HG02938 (cell line): ENCODE data around the gene FAM163B.

Experiments used
- ATAC-seq: cut with Tn5 transposase; IDR thresholded peaks from one replicate; pipeline ENCODE4 v1.9.1; 2021; ENCODE audit warnings: mild to moderate bottlenecking, moderate library complexity; ENCODE audit not compliant: unreplicated experiment

The FAM163B gene

GRCh38 chr9:133553123-133553522 is 56.1 kb downstream of the FAM163B start:
- ATAC-seq, result no peak

- ATAC-seq, result no peak
These were observed 57.0 kb downstream of the FAM163B start for GRCh38 chr9:133552236-133552635.

- ATAC-seq, result no peak
These were observed 57.7 kb downstream of the FAM163B start for GRCh38 chr9:133551446-133551845.

GRCh38 chr9:133547116-133547515 is 62.1 kb downstream of the FAM163B start:
- ATAC-seq, result no peak

- no peak for ATAC-seq
These were observed 62.9 kb downstream of the FAM163B start for GRCh38 chr9:133546287-133546680.

- ATAC-seq, result no peak
These were observed 63.5 kb downstream of the FAM163B start for GRCh38 chr9:133545494-133546286.

- no peak for ATAC-seq
These were observed 65.3 kb downstream of the FAM163B start for GRCh38 chr9:133543772-133544467.

GRCh38 chr9:133542002-133542401 is 67.2 kb downstream of the FAM163B start:
- no peak for ATAC-seq

GRCh38 chr9:133540698-133541025 is 68.5 kb downstream of the FAM163B start:
- no peak for ATAC-seq

- no peak for ATAC-seq
These were observed 69.0 kb downstream of the FAM163B start for GRCh38 chr9:133539991-133540697.

GRCh38 chr9:133538851-133539833 is 70.0 kb downstream of the FAM163B start:
- no peak for ATAC-seq

- no peak for ATAC-seq
These were observed 71.0 kb downstream of the FAM163B start for GRCh38 chr9:133538176-133538575.

- ATAC-seq, result no peak
These were observed 71.9 kb downstream of the FAM163B start for GRCh38 chr9:133537257-133537656.

GRCh38 chr9:133536536-133536935 is 72.7 kb downstream of the FAM163B start:
- no peak for ATAC-seq

- no peak for ATAC-seq
These were observed 73.1 kb downstream of the FAM163B start for GRCh38 chr9:133536080-133536479.

GRCh38 chr9:133535306-133535877 is 73.8 kb downstream of the FAM163B start:
- ATAC-seq, result no peak

GRCh38 chr9:133534346-133535291 is 74.6 kb downstream of the FAM163B start, which contains the start of gene ADAMTSL2:
ADAMTSL2 (plus strand) TSS chr9:133534704; CDS start chr9:133536713, 2,009 bp downstream.
- no peak for ATAC-seq

GRCh38 chr9:133533857-133534256 is 75.3 kb downstream of the FAM163B start:
- ATAC-seq, result no peak
